ENCODE measurements around the gene CD40LG. TPM values are rescaled to one million over a fixed set of nuclear protein-coding genes. Genes with fewer than 3 reads are reported as not detected.

Gene CD40LG
- total and polyA plus RNA-seq, 4 donors = 0.13 to 0.19 (median 0.17) TPM; not detected in 1

- TF ChIP-seq, protein P1, sequence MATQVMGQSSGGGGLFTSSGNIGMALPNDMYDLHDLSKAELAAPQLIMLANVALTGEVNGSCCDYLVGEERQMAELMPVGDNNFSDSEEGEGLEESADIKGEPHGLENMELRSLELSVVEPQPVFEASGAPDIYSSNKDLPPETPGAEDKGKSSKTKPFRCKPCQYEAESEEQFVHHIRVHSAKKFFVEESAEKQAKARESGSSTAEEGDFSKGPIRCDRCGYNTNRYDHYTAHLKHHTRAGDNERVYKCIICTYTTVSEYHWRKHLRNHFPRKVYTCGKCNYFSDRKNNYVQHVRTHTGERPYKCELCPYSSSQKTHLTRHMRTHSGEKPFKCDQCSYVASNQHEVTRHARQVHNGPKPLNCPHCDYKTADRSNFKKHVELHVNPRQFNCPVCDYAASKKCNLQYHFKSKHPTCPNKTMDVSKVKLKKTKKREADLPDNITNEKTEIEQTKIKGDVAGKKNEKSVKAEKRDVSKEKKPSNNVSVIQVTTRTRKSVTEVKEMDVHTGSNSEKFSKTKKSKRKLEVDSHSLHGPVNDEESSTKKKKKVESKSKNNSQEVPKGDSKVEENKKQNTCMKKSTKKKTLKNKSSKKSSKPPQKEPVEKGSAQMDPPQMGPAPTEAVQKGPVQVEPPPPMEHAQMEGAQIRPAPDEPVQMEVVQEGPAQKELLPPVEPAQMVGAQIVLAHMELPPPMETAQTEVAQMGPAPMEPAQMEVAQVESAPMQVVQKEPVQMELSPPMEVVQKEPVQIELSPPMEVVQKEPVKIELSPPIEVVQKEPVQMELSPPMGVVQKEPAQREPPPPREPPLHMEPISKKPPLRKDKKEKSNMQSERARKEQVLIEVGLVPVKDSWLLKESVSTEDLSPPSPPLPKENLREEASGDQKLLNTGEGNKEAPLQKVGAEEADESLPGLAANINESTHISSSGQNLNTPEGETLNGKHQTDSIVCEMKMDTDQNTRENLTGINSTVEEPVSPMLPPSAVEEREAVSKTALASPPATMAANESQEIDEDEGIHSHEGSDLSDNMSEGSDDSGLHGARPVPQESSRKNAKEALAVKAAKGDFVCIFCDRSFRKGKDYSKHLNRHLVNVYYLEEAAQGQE (IDR thresholded peaks at IDR 0.05) = no peak
Observed at GRCh38 chrX:136623396-136623795, 24.6 kb upstream of the CD40LG start (continued).

GRCh38 chrX:136625246-136625645 lies 22.7 kb upstream of the CD40LG start:
- Histone ChIP-seq H3K9ac (ENCODE audit: low read depth in 1 of 2, low read length in 2 of 2) (no peak overlapping the region), H3K27ac (ENCODE audit: low read depth in 1 of 2, low read length in 2 of 2) (no peak overlapping the region), H3K9me3 (ENCODE audit: control insufficient read depth in 4 of 4, low read length in 3 of 4) (peaks cover 0 to 3% (median 0%) of the 10 kb centered on the region in 4 donors), H3K27me3 (ENCODE audit: control insufficient read depth in 4 of 4, insufficient read depth in 4 of 4, low read length in 3 of 4) (no peaks in the 10 kb centered on the region), H3K4me1 (ENCODE audit: control insufficient read depth in 4 of 4, insufficient read depth in 4 of 4, low read length in 3 of 4) (no peaks in the 10 kb centered on the region), H3K36me3 (ENCODE audit: control insufficient read depth in 4 of 4, insufficient read depth in 3 of 4, low read depth in 1 of 4, low read length in 3 of 4) (no peaks in the 10 kb centered on the region), H3K4me3 (ENCODE audit: low read depth in 1 of 3, low read length in 3 of 3) (no peak overlapping the region)
- WGBS = 82% methylated on average over 2 of the region's 2 CpGs
- DNase-seq (ENCODE audit: low spot score) = no peak
- TF ChIP-seq NR2F2 (IDR thresholded peaks at IDR 0.05) (no peak), FOXA2 (IDR thresholded peaks at IDR 0.05) (no peak), RXRA (IDR thresholded peaks at IDR 0.05) (no peak), FOXA1 (IDR thresholded peaks at IDR 0.05) (no peak), CTCF (IDR thresholded peaks at IDR 0.05; ENCODE audit: low read depth, low read length, missing input control) (no peak), EGR1 (IDR thresholded peaks at IDR 0.05; ENCODE audit: low read depth in 2 of 2) (no peak), MAX (IDR thresholded peaks at IDR 0.05) (no peak), HNF4G (IDR thresholded peaks at IDR 0.05) (no peak), GABPA (IDR thresholded peaks at IDR 0.05 in 1 of 2, conservative IDR thresholded peaks at IDR 0.05 in 1 of 2) (no peak), HNF4A (conservative IDR thresholded peaks at IDR 0.05) (no peak), YY1 (IDR thresholded peaks at IDR 0.05) (no peak), TAF1 (conservative IDR thresholded peaks at IDR 0.05) (no peak), RAD21 (IDR thresholded peaks at IDR 0.05) (no peak), ZBTB33 (IDR thresholded peaks at IDR 0.05) (no peak), SP1 (IDR thresholded peaks at IDR 0.05) (no peak), JUND (IDR thresholded peaks at IDR 0.05) (no peak)
- TF ChIP-seq, protein P2, sequence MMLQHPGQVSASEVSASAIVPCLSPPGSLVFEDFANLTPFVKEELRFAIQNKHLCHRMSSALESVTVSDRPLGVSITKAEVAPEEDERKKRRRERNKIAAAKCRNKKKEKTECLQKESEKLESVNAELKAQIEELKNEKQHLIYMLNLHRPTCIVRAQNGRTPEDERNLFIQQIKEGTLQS (IDR thresholded peaks at IDR 0.05) = no peak
- TF ChIP-seq, protein P1 (IDR thresholded peaks at IDR 0.05) = no peak
